ENCODE results near the gene BCKDHA. TPM values are rescaled to one million over a fixed set of nuclear protein-coding genes. Genes with fewer than 3 reads are reported as not detected.
"Not testable (repeated sequence)": the region's sequence is repeated elsewhere in the genome, so short reads cannot be mapped to it uniquely, and the experiment has no call there.

Gene BCKDHA
- total RNA-seq, 1 experiment from 2014 or later, result 64.2 TPM

DNA sequence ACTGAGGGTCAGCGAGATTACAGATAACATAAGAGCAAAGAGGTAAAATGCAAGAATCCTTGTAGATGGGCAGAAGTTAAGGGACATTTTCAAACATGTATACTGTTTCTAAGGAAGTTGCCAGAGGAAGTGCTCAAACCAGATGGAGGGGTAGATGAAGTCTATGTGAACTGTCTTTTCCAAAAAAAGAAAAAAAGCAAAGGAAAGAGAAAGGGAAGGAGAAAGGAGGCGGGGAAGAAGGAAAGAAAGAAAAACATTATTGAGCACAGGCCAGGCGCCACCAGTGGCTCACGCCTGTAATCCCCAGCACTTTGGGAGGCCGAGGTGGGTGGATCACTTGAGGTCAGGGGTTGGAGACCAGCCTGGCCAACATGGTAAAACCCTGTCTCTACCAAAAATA lies 36.8 kb downstream of the BCKDHA start:
- peaks cover 11% of the 10 kb centered on the region for H3K4me1 ChIP-seq
- H3K9me3 ChIP-seq (replicated peaks), result no peaks in the 10 kb centered on the region
- H3K27me3 ChIP-seq, result no peaks in the 10 kb centered on the region
- DNase-seq, result no peak
- peaks cover 5% of the 10 kb centered on the region for H3K36me3 ChIP-seq
- H3K4me3 ChIP-seq, result no peak overlapping the region
- H3K27ac ChIP-seq, result no peak overlapping the region

DNA sequence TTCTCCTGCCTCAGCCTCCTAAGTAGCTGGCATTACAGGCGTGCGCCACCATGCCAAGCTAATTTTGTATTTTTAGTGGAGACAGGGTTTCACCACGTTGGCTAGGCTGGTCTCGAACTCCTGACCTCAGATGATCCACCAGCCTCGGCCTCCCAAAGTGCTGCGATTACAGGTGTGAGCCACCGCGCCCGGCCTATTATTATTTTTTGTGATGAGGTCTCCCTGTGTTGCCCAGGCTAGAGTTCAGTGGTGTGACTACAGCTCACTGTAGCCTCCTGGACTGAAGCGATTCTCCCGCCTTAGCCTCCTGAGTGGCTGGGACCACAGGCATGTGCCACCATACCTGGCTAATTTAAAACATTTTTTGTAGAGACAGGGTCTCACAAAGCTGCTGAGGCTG lies 37.8 kb downstream of the BCKDHA start:
- DNase-seq; H3K27me3 ChIP-seq; H3K36me3 ChIP-seq; H3K27ac ChIP-seq; H3K9me3 ChIP-seq (replicated peaks); H3K4me3 ChIP-seq: not testable (repeated sequence)
- peaks cover 11% of the 10 kb centered on the region for H3K4me1 ChIP-seq

DNA sequence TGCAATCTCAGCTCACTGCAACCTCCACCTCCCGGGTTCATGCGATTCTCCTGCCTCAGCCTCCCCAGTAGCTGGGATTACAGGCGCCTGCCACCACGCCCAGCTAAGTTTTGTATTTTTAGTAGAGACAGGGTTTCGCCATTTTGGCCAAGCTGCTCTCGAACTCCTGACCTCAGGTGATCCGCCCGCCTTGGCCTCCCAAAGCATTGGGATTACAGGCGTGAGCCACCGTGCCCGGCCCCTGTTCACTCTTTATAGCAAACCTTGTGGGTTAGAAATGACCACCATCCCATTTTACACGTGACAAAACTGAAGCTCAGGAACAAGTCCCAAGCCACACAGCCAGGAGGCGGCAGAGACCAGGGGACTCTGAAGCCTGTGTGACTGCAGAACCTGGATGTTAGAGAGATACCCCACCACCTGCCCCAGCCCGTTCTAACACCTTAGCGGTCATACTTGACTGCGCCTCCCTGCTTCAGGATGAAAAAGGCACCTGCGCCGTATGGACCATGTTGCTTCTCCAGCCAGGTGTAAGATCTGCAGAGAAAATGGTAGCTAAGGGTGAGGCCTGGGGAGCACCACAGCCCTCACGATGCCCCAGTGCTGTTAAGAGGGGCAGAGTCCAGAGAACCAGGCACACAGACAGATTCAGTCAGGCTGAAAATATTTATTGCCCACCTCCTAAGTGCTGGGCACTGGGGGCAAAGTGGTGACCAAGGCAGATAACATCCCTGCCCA lies 38.5 kb downstream of the BCKDHA start:
- Histone ChIP-seq H3K4me1 (peaks cover 5% of the 10 kb centered on the region; the same call in 1 of the 2 replicates), H3K27me3 (no peaks in the 10 kb centered on the region), H3K4me3 (no peak overlapping the region), H3K27ac (no peak overlapping the region), H3K36me3 (peaks cover 5% of the 10 kb centered on the region), H3K9me3 (replicated peaks) (no peaks in the 10 kb centered on the region)
- DNase-seq, result no peak

DNA sequence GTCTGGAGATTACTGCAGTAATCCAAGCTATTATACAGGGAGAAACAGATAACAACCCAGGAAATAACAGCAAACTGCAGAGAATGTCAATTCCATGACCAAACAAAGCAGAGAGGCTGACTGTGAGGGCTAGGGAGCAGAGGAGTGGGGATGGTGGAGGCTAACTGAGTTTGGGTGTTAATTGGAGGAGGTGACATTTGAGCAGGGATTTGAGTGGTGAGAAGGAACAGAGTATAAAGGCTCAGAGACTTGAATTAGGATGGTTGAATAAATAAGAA lies 39.0 kb downstream of the BCKDHA start:
- H3K27ac ChIP-seq, result no peak overlapping the region
- DNase-seq, result no peak
- 0 out of 2 replicates have a peak, but pooled peaks cover 2% of the 10 kb centered on the region for H3K4me1 ChIP-seq
- no peak overlapping the region for H3K4me3 ChIP-seq
- peaks cover 5% of the 10 kb centered on the region for H3K36me3 ChIP-seq
- no peaks in the 10 kb centered on the region for H3K27me3 ChIP-seq
- no peaks in the 10 kb centered on the region for H3K9me3 ChIP-seq (replicated peaks)

DNA sequence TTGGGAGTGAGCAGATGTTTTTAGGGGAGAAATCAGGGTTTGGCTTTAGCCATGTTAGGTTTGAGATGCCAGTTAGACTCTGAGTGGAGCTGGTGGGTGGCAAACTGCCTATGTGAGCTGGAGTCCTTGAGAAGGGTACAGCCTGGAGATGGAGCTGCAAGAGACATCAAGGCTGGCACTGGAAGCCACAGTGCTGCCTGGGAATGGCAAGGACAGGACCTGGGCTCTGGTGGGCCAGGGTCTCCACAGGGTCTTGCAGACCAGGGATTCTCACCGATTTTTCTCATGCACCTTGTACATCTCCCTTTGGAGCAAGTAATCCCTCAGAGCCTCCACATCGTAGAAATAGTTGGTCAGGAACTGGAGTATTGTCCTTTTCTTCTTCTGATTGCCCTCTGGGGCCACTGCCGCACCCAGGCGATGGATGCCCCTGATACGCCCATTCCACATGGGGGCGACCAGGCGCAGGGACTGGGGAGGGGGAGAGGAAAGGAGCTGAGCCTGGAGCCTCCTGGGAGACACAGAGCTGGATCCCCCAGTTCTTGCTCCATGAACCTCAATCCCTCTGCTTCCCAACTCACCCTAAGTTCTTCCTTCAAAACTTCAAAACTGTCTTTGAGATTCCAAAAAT lies 40.4 kb downstream of the BCKDHA start:
- Histone ChIP-seq H3K27ac (no peak overlapping the region), H3K36me3 (no peaks in the 10 kb centered on the region; the same call in none of the 2 replicates), H3K9me3 (replicated peaks) (no peaks in the 10 kb centered on the region), H3K4me1 (0 out of 2 replicates have a peak, but pooled peaks cover 2% of the 10 kb centered on the region), H3K27me3 (no peaks in the 10 kb centered on the region), H3K4me3 (no peak overlapping the region)
- DNase-seq, result no peak

DNA sequence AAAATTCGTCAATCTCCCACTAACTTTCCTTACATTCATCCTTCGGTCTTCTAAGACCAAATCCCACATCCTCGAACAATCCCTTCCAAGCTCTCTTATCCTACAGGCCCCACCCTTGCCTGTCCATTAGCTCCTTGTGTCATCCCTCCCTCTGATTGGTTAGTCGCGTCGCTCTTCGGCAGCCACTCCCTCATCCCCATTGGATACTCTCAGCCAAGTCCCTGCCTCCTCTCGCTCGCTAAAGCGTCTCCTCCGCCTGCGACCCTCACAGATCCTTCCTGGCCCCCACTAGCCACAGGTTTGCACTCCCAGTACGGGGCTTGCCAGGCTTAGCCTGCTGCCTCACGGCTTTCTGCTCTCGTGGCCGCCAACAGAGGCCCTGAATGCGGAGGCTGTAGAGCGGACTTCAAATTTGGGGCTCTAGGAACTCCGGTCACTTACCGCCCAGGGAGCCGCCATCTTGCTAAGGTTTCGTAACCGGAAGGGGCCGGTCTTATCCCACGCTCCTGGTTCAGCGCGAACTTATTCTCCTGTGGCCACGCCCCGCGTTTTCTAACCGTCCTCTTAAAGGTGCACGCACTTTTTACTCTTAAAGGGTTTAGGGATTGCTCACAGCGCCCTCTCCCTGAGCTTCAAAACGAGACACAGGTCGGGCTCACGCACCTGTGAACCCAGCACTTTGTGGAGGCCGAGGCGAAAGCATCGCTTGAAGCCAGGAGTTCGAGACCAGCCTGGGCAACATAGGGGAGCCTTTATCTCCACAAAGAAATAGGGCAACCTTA lies 42.0 kb downstream of the BCKDHA start, which contains the start of gene DMAC2:
Gene DMAC2 (minus strand): TSS at position 472 of the 782 bp plus-strand sequence. CDS start 13 bp downstream, at position 459.
- peak; percentile 99 to 100 for DNase-seq
- no peaks in the 10 kb centered on the region for H3K27me3 ChIP-seq
- peak within 1 kb of the TSS; percentile 85 for H3K27ac ChIP-seq
- H3K9me3 ChIP-seq (replicated peaks), result no peaks in the 10 kb centered on the region
- H3K4me1 ChIP-seq, result 0 out of 2 replicates have a peak, but pooled peaks cover 2% of the 10 kb centered on the region
- H3K36me3 ChIP-seq, result no peaks in the 10 kb centered on the region; the same call in 1 of the 2 replicates
- peak within 1 kb of the TSS; percentile 86 for H3K4me3 ChIP-seq

DNA sequence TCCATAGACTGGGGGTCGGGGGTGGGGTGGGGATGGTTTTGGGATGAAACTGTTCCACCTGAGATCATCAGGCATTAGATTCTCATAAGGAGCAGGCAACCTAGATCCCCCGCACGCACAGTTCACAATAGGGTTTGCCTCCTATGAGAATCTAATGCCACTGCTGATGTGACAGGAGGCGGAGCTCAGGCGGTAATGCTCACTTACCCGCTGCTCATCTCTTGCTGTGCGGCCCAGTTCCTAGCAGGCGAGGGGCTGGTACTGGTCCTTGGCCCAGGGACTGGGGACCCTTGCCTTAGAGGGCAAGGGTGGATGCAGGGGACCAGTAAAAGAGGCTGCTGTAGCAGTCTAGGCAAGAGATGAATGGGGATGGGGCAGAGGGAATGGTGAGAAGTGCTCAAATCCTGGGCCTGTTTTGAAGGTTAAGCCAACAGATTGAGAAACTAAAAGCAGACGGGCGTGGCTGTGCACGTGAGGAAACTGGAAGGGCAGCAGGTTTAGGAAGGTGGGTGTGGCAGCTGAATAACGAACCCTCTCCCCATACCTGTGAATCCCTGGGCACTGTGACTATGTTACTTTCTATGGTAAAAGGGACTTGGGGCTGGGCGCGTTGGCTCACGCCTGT lies 43.8 kb downstream of the BCKDHA start:
- Histone ChIP-seq H3K27me3 (no peaks in the 10 kb centered on the region; the same call in 1 of the 2 replicates), H3K9me3 (replicated peaks) (no peaks in the 10 kb centered on the region), H3K4me3 (no peak overlapping the region), H3K27ac (no peak overlapping the region), H3K36me3 (no peaks in the 10 kb centered on the region; the same call in 1 of the 2 replicates), H3K4me1 (0 out of 2 replicates have a peak, but pooled peaks cover 2% of the 10 kb centered on the region)
- no peak for DNase-seq

DNA sequence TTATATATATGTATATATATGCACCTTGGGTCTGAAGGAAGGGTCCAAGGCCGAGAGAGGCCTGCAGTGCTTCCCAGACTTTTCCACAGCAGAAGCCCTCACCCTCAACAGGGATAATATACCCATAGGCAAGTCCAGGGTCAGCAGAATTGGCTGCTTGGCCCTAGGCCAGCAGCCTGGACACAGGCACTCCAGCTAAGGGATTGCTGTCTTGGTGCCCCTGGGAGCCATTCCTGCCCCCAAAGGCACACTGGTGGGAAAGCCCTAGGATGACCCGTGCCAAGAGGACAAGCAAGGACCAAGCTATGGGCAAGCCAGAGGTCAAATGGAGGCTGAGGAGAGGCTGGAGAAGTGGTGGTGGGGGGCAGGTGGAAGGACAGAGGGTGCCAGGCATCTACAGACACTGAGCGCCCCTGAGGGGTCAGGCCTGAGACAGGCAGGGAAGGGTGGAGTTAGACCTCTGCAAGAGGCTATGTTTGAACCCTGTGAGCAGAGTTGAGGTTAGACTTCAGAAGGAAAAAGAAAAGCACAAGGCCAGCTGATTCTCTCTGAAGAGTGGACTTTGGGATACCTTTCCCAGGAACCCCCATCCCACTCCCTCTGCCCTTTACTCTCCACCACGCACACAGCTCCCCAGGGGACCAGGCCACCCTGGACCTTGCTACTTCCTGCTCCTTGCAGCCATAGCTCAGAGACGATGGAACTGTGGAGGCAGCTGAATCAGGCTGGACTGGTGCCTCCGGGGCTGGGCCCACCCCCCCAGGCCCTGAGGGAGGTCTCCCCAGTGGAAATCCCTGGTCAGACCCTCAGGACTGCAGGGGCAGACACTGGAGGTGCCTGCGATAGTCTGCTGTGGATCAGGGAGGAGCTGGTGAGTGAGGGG lies 45.1 kb downstream of the BCKDHA start, which contains the start of gene ERICH4:
Gene ERICH4 (plus strand): TSS at position 684 of the 883 bp plus-strand sequence. CDS start 14 bp downstream, at position 698.
- Histone ChIP-seq H3K27ac (no peak within 1 kb of the TSS), H3K4me3 (no peak within 1 kb of the TSS), H3K4me1 (0 out of 2 replicates have a peak, but pooled peaks cover 2% of the 10 kb centered on the region), H3K9me3 (replicated peaks) (no peaks in the 10 kb centered on the region), H3K27me3 (no peaks in the 10 kb centered on the region; the same call in 1 of the 2 replicates), H3K36me3 (no peaks in the 10 kb centered on the region; the same call in 1 of the 2 replicates)
- no peak for DNase-seq

DNA sequence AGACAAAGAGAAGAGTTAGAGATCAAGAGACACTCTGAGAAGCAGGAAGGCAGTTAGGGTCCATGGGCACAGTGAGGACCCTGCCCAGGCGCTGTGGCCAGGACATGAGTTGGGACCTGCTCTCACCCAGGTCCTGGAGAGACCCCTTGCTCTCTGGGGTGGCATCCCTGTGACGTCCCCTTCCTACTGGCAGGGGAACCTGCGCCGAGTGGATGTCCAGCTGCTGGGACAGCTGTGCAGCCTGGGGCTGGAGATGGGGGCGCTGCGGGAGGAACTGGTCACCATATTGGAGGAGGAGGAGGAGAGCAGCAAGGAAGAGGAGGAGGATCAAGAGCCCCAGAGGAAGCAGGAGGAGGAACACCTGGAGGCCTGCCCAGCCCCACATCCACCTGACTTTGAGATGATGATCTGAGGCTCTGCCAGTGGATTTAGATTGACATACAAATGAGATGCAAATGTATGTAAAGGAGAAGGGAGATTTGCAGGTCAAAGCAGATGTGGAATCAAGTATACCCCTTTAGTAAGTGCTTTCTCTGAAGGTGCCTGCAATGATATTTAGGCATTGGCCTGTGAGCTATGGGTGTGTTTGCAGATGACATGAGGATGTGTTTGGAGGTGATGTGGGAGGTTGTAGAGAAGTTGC lies 46.3 kb downstream of the BCKDHA start:
- Histone ChIP-seq H3K27me3 (no peaks in the 10 kb centered on the region; the same call in 1 of the 2 replicates), H3K9me3 (replicated peaks) (no peaks in the 10 kb centered on the region), H3K4me1 (no peaks in the 10 kb centered on the region), H3K27ac (no peak overlapping the region), H3K36me3 (no peaks in the 10 kb centered on the region), H3K4me3 (no peak overlapping the region)
- peak in 1 of 2 experiments; percentile 7 for DNase-seq

DNA sequence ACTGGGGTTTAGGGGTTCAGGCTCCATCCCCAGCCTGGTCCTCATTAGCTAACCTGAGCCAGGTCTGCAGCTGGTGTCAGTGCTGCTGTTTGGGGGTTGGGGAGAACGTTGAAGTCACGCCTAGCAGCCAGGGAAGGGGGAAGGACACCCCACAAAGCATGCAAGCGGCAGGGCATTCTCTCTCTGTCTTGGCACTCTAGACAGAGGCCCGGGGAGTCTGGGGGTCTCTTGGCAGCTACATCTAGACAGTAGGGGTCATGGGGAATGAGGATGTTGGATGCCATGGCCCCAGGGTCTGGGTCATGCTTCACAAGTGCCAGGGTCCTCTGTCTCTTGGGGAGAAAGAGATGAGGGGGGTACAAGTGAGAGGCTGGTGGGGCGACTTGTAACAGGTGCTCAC lies 48.0 kb downstream of the BCKDHA start:
- no peaks in the 10 kb centered on the region for H3K36me3 ChIP-seq
- no peaks in the 10 kb centered on the region for H3K4me1 ChIP-seq
- no peak for DNase-seq
- no peak overlapping the region for H3K4me3 ChIP-seq
- H3K27ac ChIP-seq, result no peak overlapping the region
- H3K27me3 ChIP-seq, result no peaks in the 10 kb centered on the region; the same call in 1 of the 2 replicates
- no peaks in the 10 kb centered on the region for H3K9me3 ChIP-seq (replicated peaks)

DNA sequence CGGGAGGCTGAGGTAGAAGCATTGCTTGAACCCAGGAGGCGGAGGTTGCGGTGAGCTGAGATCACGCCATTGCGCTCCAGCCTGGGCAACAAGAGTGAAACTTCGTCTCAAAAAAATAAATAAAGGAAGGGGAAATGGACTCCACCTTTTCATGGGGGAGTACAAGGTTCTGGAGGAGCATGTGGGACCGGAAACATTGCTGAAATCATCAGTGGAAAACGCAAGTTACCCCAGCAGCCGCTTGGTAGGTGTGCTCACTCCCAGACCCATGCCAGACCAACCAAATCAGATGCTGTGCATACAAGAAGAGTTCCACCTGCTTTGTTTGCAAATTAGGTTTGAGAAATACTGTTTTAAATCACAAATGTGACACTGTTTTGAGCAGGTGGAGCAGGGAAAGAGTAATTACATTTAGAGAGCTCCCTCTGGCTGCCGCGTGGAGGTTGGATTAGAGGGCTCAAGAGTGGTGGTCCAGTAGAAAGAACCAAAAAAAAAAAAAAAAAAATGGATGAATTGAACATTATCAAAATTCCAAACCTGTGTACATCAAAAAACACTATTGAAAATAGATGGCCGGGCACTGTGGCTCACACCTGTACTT lies 50.2 kb downstream of the BCKDHA start:
- H3K4me3 ChIP-seq, result no peak overlapping the region
- H3K4me1 ChIP-seq, result no peaks in the 10 kb centered on the region
- no peaks in the 10 kb centered on the region for H3K9me3 ChIP-seq (replicated peaks)
- no peak overlapping the region for H3K27ac ChIP-seq
- no peaks in the 10 kb centered on the region for H3K36me3 ChIP-seq
- no peak for DNase-seq
- no peaks in the 10 kb centered on the region; the same call in 1 of the 2 replicates for H3K27me3 ChIP-seq

DNA sequence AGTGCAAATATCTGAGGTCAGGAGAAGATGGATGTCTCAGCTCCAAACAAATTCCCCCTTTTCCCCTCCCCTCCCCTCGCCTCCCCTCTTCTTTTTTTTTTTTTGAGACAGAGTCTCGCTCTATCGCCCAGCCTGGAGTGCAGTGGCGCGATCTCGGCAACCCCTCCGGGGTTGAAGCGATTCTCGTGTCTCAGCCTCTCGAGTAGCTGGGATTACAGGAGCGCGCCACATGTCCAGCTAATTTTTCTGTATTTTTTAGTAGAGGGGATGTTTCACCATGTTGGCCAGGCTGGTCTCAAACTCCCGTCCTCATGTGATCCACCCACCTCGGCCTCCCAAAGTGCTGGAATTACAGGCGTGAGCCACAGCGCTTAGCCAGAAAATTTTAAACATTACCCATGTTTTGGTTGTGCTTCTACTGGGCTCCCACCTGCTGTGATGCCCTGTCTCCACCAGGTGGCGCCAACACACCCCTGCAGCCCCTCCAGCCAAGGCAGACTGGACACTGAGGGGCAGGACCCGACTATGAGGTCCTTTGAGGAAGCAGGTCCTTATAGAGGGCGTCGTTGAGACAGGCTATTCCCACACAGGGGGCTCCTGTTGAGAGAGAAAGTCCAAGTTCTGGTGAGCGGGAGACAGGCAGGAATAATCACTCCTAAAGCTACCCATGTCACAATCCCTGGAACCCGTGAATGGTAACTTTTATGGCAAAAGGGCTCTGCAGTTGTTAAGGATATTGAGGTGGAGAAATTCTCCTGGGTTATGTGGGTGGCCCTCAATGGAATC lies 51.7 kb downstream of the BCKDHA start:
- DNase-seq, result peak; percentile 85 to 94
- no peaks in the 10 kb centered on the region for H3K9me3 ChIP-seq (replicated peaks)
- H3K4me1 ChIP-seq, result no peaks in the 10 kb centered on the region
- H3K27me3 ChIP-seq, result no peaks in the 10 kb centered on the region; the same call in 1 of the 2 replicates
- no peak overlapping the region for H3K27ac ChIP-seq
- peak overlapping the region; percentile 41 for H3K4me3 ChIP-seq
- no peaks in the 10 kb centered on the region for H3K36me3 ChIP-seq

Measured in SJCRH30 (cell line).